NCI-H2196 (cell line): ENCODE data around the gene APBA2.

Experiments
- DNase-seq: peaks from one replicate; lab custom pipeline; 2025; ENCODE audit not compliant: unreplicated experiment; lab: John Stamatoyannopoulos, UW

Gene APBA2

DNA sequence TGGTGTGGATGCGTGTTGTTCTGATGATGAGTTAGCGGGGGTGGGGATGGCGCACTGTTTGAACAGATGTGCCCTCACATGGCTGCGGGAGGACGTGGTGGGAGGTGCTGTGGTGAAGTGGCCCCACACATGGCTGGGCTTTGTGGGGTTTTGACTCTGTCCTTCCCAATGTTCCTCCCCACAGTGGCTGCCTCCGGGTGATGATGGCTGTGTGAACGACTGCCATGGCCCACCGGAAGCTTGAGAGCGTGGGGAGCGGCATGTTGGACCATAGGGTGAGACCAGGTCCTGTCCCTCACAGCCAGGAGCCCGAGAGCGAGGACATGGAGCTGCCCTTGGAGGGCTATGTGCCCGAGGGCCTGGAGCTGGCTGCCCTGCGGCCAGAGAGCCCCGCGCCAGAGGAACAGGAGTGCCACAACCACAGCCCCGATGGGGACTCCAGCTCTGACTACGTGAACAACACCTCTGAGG, 167.9 kb downstream of the APBA2 start:
- no peak for DNase-seq

DNA sequence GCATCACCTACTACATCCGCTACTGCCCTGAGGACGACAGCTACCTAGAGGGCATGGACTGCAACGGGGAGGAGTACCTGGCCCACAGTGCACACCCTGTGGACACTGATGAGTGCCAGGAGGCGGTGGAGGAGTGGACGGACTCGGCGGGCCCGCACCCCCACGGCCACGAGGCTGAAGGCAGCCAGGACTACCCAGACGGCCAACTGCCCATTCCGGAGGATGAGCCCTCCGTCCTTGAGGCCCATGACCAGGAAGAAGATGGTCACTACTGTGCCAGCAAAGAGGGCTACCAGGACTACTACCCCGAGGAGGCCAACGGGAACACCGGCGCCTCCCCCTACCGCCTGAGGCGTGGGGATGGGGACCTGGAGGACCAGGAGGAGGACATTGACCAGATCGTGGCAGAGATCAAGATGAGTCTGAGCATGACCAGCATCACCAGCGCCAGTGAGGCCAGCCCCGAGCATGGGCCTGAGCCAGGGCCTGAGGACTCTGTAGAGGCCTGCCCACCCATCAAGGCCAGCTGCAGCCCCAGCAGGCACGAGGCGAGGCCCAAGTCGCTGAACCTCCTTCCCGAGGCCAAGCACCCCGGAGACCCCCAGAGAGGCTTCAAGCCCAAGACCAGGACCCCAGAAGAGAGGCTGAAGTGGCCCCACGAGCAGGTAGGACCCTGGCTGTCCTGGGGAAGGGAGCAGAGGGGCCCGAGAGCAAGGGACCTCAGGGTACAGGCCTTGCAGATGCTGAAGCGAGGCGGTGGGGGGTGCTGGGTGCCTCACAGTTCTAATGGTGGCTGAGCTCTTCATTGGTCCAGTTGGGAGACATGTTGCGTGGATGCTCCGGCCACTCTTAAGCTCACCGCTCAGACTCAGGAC, 168.6 kb downstream of the APBA2 start:
- DNase-seq: no peak

DNA sequence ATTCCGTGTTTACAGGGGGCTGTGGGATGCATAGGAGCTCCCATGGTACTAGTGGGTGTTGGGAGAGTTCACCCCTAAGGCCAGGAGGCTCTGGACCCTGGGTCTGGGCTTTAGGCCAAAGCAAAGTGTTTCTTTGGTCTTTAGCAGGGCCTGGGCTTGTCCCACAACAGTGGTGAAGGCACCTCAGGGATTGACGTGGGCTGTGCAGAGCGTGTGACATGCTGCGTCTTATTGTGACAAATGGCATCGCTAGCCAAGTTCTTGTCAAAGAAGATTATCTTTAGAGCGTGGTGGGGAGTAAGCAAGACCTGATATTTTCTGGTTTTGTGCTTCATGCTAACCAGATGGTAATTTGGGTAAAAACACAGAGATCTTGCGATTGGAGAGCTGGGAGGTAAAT, 170.1 kb downstream of the APBA2 start:
- no peak for DNase-seq

DNA sequence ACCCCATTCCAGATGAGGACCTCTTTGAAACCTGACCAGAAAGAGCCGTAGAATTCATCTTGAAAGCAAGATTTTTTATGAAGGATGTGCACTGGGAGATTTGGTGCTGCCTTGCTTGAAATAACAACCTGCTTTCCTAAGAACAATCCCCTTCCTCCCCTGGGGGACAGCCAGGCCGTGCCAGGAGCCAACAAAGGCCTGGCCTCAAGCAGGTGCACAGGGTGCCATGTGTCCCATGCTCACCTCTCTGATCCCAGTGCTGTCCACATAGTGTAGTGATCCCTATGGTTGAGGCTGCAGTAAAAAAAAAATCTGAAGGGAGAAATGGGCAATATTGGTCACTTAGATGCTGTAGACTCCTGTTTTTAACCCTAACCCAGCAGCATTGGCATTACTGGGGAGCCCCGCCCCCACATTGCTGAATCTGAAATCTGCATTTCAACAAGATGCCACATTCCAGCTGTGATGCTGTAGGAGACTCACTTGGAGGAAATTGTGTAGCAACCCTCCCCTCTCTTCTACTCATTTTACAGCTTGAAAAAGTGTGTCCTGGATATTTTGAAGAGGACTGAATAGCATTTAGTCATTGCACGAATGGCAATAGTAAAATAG, 171.2 kb downstream of the APBA2 start:
- no peak for DNase-seq

DNA sequence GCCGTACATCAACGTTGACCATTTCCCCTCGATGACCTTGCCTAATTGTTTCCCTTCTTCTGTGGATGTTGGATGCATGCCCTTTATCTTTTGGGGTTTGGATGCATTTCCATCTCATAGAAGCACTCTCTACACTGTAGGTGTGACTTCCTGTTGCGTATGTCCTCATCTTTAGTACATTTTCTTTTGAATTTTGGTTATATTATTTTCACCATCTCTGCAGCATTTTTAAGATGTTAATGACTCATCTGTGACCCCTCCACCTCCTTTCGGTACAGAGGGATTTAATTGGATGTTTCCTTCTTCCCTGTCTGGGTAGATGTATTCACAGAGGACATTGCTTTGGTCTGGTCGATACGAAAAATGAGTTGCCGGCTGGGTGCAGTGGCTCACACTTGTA, 172.1 kb downstream of the APBA2 start:
- DNase-seq: no peak

DNA sequence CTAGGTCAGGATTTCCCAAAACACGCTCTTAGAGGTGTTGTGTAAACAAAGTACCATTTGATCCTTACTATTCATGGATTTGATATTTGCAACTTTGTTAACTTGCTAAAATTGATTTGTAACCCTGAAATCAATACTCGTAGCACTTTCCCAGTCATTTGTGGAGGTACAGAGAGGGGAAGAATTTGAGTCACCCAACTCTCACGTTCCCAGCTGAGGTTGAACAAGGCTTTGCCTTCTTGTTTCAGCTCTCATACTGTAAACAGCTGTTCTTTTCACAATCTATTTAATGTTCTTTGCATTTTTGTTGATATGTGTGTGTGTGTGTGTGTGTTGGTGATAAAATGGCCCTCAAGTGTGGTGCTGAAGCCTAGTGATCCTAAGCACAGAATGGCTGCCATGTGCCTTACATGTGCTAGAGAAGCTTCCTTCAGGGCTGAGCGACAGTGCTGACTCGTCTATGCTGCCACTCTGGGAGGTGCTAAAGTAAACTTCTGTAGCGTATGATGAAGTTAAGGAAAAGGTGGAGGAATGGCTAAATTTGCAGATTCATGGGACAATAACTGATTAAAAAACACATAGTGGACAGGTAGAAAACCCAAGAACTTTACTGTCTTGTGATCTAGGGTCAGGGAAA, 173.2 kb downstream of the APBA2 start:
- no peak for DNase-seq

DNA sequence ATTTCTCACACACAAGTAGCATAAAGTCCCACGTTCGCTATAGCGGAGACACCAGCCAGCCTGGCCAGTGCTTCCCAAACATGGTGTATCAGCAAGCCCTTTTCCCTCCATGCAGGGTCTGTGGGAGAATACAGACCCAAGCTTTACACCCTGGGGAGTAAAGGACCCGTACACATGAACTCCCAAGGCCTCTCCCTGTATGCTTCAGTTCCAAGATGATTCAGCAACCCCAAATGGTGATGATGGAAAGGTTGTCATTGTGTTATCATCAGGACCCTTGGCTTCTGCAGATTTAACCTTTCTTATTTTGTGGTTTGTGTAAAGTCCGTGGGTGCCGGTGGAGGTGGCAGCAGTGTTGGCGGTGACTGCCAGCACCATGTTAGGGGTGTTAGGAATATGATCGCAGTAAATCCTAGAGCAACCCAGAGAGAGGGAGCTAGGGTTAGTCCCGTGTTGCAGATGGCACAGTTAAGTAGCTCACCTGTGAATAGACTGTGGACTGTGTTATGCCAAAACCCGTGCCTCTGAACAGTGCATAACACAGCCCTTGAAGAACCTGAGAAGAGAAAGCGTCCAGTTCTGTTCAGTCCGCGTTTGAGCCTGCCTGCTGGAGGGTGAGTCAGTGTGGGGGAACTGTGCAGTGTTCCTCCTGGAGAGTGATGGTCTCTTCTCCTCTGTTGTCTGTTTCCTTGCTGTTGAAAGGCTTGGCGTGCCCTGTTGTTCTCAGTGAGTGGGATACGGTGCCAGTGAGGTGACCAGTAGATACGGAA, 174.3 kb downstream of the APBA2 start:
- no peak for DNase-seq

DNA sequence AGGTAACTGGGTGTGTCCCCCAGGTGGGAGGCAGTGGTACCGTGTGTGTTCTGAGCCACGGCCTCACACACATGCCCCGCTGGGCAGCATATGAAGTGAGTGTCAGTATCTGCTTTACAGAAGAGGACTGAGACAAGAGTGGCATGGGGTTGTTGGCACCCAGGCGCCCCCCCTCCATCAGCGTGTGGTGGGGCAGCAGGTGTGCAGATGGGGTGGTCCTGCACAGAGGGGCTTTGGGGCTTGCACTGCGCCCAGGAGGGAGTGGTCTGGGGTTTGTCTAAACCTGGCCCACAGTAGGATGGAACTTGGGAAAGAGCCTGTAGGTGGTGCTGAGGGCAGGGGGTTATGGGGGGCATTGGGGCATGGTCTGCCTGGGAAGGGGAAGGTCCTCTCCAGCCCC, 176.0 kb downstream of the APBA2 start:
- no peak for DNase-seq

DNA sequence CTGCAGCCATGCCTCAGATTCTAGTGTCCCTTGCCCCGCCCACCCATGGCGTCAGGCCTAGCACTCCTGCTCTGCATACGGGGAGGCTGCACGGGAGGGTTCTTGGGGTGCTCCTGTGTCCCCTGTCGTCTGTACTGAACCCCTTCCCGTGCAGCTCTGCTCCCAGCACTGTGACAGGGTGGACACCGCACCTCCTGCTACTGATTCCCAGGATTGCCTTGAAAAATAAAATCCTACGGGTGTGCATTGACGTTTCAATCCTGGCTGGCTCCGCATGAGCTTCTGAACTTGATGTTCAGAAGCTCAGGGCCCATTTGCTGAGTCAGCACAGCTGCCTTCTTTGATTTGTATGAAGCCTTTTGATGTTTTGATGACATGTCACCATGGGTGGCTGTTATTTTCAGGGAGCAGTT, 176.4 kb downstream of the APBA2 start:
- DNase-seq: no peak

DNA sequence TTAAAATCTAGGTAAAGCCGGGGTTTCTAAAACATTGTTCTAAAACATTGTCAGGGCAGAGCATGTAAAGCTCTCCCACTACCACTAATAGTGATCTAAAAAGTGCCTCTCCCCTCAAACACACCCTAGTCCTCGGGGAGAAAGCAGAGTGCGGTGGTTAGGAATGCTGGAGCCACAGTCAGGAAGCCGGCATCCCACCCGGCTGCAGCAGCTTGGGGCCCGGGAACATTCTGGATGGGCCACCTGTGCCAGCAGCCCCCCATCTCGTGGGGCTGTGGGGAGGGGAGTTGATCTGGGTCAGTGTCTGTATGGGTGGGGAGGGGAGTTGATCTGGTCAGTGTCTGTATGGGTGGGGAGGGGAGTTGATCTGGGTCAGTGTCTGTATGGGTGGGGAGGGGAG, 176.9 kb downstream of the APBA2 start:
- DNase-seq: no peak

DNA sequence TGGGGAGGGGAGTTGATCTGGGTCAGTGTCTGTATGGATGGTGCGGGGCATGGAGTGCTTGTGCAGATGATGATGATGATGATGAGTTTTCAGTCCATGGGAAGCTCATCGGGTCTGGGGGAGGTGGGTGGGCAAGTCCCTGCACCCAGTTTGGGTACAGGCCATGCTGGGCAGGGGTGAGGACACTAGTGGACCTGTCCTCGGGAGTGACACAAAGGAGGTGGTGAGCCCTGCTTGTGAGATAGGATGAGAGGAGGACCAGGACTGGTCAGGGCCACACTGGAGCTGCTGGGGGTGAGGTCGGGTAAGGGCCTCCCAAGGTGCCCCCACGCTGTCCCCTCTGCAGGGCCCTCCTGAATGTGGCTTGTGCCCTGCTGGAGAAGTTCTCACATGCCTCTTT, 177.9 kb downstream of the APBA2 start:
- DNase-seq: no peak

DNA sequence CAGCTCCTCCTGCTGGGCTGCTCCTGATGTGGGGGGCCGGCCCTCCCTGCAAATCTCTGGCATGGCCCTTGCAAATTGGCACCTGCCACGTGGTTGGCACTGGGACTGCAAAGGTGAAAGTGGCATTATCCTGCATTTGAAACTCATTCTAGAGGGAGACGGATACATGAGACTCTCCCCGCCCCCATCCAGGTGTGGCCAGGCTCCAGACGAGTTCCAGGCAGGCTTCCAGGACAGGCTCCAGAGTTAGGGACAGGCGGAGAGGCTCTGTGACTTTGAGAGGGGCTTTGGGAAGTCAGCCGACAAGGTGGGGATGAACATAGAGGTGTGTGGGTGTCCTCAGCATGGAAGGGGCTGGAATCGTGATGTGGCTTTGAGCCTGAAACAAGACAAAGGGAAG, 178.5 kb downstream of the APBA2 start:
- no peak for DNase-seq

DNA sequence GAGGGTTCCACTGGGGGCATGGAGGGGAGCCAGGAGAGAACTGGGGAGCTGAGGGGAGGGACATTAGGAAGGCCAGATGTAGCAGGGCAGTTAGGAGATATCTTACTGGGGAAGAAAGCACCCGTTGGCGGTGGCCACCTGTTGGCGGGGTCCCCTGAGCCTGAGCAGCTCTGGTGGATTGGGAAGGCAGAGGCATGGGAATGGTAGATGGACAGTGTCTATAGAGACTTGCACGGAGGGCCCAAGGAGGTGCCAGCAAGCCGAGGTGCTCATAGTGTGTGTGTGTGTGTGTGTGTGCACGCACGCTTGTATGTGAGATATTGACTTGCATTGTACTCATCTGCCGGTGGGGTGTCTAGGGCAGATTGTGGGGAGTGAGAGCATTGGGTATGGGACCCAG, 179.0 kb downstream of the APBA2 start:
- DNase-seq: no peak

DNA sequence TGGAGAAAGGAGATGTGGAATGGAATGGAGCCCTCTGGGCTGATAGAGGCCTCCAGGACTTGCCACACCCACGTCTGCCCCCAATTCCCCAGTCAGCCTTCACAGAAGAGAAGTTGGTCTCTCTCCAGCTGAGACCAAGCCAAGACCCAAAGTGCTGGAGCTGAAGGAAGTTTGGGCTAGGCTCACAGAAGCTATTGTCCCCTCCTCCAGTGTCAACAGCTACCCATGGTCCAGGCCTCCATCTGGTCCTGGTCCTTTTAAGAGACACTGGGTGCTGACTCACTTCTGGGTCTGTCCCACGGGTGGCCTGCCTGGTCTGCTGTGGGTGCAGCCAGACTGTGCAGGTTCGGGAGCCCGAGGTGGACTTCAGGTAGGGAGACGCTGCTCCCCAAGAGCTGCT, 179.8 kb downstream of the APBA2 start:
- DNase-seq: no peak

DNA sequence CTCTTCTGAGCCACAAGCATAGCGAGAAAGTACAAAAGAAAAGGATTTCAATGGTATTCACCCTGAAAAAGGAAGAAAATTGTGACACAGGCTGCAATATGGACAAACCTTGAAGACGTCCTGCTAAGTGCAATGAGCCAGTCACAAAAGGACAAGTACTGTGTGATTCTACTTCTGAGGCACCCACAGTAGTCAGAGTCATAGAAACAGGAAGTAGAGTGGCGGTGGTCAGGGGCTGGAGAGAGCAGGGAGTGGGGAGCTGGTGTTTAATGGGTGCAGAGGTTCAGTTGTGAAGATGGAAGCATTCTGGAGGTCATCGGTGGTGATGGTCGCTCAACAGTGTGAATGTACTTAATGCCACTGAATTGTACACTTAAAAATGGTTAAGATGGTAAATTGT, 180.5 kb downstream of the APBA2 start:
- DNase-seq: no peak

DNA sequence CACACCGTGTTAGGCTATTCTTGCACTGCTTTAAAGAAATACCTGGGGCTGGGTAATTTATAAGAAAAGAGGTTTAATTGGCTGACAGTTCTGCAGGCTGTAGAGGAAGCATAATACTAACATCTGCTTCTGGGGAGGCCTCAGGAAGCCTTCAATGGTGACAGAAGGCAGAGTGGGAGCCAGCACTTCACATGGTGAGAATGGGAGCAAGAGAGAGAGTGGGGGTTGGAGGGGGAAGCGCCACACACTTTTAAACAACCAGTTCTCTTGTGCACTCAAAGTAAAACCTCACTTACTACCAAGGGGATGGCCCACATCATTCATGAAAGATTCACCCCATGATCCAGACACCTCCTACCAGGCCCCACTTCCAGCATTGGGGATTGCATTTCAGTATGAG, 181.1 kb downstream of the APBA2 start:
- DNase-seq: no peak

DNA sequence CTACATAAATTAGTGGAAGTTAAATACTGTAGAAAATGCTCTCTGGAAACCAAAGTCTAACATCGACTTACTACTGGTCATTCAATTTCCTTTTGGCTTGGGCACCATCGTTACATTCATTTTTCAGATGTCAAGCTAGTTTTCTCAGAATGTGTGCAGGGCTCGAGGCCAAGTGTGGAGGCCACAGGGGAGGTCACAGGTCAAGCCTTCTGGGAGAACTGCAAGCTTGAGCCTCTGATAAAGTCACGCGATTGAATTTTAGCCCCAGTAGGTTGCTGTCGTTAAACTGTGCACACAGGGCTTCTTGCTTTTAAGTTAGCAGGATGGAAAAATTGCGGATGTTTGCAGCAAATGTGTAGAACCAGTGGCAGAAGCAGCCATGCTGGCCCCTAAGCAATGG, 182.2 kb downstream of the APBA2 start:
- DNase-seq: no peak

DNA sequence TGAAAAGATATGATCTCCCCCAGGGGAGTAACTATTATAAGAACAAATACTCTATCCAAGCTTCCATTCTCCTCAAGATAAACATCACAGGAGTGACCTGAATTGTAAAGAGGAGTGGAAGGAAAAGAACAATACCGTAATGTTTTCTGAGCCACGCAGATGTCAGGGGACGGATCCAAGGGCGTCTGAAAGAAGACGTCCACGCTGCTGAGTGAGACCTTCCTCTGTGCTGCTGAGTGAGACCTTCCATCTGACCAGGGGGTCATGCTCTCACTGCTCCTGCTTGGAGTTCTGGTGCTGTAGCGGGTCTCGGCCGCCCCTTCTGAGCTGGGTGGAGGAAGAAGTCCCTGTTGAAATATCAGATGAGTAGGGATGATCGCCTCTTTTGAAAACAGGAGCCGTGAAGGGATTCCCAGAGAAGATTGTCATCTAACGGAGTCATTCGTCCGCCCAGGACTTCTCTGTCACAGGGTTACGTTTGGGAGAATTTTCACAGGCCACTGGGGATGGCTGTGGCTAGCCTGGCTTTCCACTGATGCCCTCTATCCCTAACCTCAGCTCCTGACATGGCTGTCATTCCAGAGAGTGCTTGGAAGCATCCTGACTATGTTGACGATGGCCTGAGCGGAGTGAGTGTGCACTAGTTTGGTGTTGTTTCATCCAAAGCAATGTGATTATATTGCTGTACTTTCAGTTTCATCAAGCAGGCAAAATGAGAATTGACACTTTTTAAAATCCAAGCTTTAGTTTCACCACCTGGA, 184.9 kb downstream of the APBA2 start:
- DNase-seq: no peak

DNA sequence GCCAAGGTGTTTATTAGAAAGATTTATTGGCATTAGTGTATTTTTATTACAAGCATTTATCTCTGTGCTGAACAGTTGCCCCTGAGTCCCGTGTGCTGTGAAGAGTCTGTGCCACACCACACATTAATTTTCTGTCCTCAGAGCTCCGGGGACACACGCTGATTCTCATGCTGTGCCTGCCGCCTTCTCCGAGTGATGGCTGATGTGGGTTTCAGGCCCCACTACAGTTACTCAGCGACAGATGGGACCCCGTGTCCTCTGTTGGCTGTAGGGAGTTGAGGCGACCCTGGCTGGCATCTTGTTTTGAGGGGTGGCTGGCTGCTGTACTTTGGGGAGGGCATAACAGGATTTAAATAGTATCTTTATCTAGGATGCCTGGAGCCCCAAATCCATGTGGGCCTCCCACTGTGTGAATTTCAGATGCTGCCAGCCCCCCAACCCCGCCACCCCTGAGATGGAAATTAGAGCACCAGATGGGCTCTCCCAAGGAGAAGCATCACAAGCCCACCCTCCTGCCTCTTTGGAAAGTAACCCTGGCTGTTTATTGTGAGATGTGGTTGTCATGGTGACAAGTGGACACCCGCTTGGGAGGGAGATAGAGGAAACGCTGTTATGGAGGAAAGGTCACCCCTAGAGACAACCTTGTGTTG, 185.6 kb downstream of the APBA2 start:
- DNase-seq: no peak

DNA sequence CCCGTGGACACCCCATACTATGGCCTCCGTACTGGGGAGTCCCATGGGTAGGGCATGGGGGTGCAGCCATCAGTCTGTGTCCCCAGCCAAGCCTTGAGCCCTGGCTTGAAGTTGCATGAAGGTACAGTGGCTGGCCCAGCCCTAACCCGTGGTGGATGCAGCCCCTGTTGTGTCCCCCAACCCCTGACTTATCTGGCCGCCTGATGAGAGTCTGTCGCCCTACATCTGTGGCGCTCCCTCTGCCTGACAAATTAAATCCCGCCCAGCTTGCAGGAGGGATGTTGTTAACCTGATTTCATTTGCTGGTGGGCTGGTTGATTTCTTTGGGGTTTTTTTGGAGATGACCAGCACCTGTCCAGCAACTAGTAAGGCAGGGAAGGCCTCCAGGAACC, 186.1 kb downstream of the APBA2 start:
- no peak for DNase-seq
